ENCODE measurements around the gene MYZAP. TPM values are rescaled to one million over a fixed set of nuclear protein-coding genes. Genes with fewer than 3 reads are reported as not detected.
"Not testable (repeated sequence)": the region's sequence is repeated elsewhere in the genome, so short reads cannot be mapped to it uniquely, and the experiment has no call there.

Gene MYZAP
- total RNA-seq, 1 experiment from 2014 or later = 5.1 TPM

GRCh38 chr15:57611938-57612337 is 20.2 kb downstream of the MYZAP start:
- Mint-ChIP-seq H3K36me3 (ENCODE audit: insufficient read depth, unreplicated experiment) (peaks cover 6% of the 10 kb centered on the region), H3K27me3 (ENCODE audit: unreplicated experiment) (no peaks in the 10 kb centered on the region), H3K9me3 (ENCODE audit: low read depth, unreplicated experiment) (no peaks in the 10 kb centered on the region), H3K27ac (ENCODE audit: unreplicated experiment) (peak overlapping the region; percentile 38), H3K4me3 (ENCODE audit: low read depth, unreplicated experiment) (no peak overlapping the region), H3K4me1 (ENCODE audit: low read depth, unreplicated experiment) (peaks cover 66% of the 10 kb centered on the region)
- no TSS peak for BruUV-seq (replicated peaks)
- CTCF ChIA-PET = interaction anchor here (0.7 to 4.1 kb wide), 3 partner anchors 19 to 51 kb away, joined by 3 to 43 read pairs (median 3); no protein-coding TSS in a partner anchor
- intact Hi-C loops (cut with micrococcal nuclease; ENCODE audit: unreplicated experiment) = loop anchor here (1.0 kb wide), 1 partner anchor 51 kb away; no protein-coding TSS in a partner anchor
- peak; percentile 85 for DNase-seq
- TF ChIP-seq, protein P1, sequence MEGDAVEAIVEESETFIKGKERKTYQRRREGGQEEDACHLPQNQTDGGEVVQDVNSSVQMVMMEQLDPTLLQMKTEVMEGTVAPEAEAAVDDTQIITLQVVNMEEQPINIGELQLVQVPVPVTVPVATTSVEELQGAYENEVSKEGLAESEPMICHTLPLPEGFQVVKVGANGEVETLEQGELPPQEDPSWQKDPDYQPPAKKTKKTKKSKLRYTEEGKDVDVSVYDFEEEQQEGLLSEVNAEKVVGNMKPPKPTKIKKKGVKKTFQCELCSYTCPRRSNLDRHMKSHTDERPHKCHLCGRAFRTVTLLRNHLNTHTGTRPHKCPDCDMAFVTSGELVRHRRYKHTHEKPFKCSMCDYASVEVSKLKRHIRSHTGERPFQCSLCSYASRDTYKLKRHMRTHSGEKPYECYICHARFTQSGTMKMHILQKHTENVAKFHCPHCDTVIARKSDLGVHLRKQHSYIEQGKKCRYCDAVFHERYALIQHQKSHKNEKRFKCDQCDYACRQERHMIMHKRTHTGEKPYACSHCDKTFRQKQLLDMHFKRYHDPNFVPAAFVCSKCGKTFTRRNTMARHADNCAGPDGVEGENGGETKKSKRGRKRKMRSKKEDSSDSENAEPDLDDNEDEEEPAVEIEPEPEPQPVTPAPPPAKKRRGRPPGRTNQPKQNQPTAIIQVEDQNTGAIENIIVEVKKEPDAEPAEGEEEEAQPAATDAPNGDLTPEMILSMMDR (IDR thresholded peaks at IDR 0.05; ENCODE audit: unreplicated experiment) = peak; percentile 61

DNA sequence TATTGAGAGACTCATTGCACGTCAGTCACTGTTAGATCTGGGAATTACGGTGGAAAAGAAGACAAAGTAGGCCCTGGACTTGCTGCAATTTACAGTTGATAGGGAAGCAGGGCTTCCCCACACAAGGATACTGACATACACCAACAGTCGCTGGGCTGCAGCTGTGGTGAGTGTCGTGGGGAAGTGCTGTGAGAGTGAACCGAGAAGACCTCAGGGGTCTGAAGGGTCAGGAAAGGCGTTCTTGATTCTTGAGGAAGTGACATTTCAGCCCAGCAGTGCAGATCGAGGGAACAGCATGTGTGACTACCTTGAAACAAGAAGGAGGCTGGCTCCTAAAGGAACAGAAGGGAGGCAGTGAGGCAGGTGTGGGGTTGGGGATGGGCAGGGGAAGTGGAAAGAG is 22.5 kb downstream of the MYZAP start:
- intact Hi-C loops (cut with micrococcal nuclease; ENCODE audit: unreplicated experiment) = no loop called here
- Mint-ChIP-seq H3K4me3 (ENCODE audit: low read depth, unreplicated experiment) (no peak overlapping the region), H3K9me3 (ENCODE audit: low read depth, unreplicated experiment) (no peaks in the 10 kb centered on the region), H3K36me3 (ENCODE audit: insufficient read depth, unreplicated experiment) (no peaks in the 10 kb centered on the region), H3K27ac (ENCODE audit: unreplicated experiment) (no peak overlapping the region), H3K4me1 (ENCODE audit: low read depth, unreplicated experiment) (peaks cover 47% of the 10 kb centered on the region), H3K27me3 (ENCODE audit: unreplicated experiment) (no peaks in the 10 kb centered on the region)
- BruUV-seq (replicated peaks) = no TSS peak
- no peak for DNase-seq
- TF ChIP-seq, protein P1 (IDR thresholded peaks at IDR 0.05; ENCODE audit: unreplicated experiment) = no peak
- CTCF ChIA-PET = no interaction called here

DNA sequence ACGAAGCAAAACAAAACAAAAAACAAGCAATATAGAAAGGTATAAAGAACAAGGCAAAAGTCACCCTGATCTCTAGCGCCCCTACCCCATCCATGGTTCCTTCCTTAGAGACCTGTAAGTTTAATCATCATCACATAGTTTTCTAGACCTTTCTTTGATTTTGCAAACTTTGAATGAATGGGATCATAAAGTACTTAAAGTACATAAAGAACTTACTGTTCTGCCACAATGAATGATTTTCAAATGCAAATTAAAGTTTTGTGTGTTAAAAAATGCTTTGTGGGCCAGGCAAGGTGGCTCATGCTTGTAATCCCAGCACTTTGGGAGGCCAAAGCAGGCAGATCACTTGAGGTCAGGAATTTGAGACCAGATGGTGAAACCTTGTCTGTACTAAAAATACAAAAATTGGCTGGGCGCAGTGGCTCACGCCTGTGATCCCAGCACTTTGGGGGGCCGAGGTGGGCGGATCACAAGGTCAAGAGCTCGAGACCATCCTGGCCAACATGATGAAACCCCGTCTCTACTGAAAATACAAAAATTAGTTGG is 24.3 kb downstream of the MYZAP start:
- H3K9me3 Mint-ChIP-seq (ENCODE audit: low read depth, unreplicated experiment); H3K27me3 Mint-ChIP-seq (ENCODE audit: unreplicated experiment); intact Hi-C loops (cut with micrococcal nuclease; ENCODE audit: unreplicated experiment); H3K36me3 Mint-ChIP-seq (ENCODE audit: insufficient read depth, unreplicated experiment); H3K27ac Mint-ChIP-seq (ENCODE audit: unreplicated experiment); DNase-seq; BruUV-seq (replicated peaks); H3K4me3 Mint-ChIP-seq (ENCODE audit: low read depth, unreplicated experiment): not testable (repeated sequence)
- CTCF ChIA-PET = interaction anchor here (0.6 to 0.9 kb wide), 2 partner anchors 21 to 269 kb away, joined by 3 to 6 read pairs; no protein-coding TSS in a partner anchor
- H3K4me1 Mint-ChIP-seq (ENCODE audit: low read depth, unreplicated experiment) = peaks cover 29% of the 10 kb centered on the region

DNA sequence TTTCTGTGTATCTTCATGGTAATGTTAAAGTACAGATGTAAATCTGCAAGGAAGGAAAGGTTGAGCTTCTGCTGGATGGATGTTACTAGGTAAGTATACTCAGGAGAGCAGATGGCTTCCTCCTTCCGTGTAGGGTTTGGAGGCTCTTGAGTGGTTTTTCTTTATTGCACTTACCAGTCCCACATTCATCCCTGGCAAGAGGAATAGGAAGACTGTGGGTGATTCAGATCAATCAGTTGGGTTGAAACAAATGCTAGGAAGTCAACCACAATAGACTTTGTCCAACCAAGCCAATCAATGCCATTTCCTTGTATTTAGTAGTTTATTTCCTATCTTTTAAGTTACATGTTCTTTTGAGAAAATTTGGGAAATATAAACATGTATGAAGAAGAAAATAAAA is 26.6 kb downstream of the MYZAP start:
- Mint-ChIP-seq H3K36me3 (ENCODE audit: insufficient read depth, unreplicated experiment) (no peaks in the 10 kb centered on the region), H3K27ac (ENCODE audit: unreplicated experiment) (no peak overlapping the region), H3K4me3 (ENCODE audit: low read depth, unreplicated experiment) (no peak overlapping the region), H3K9me3 (ENCODE audit: low read depth, unreplicated experiment) (no peaks in the 10 kb centered on the region), H3K27me3 (ENCODE audit: unreplicated experiment) (no peaks in the 10 kb centered on the region), H3K4me1 (ENCODE audit: low read depth, unreplicated experiment) (peaks cover 16% of the 10 kb centered on the region)
- TF ChIP-seq, protein P1 (IDR thresholded peaks at IDR 0.05; ENCODE audit: unreplicated experiment) = no peak
- CTCF ChIA-PET = no interaction called here
- intact Hi-C loops (cut with micrococcal nuclease; ENCODE audit: unreplicated experiment) = no loop called here
- no TSS peak for BruUV-seq (replicated peaks)
- no peak for DNase-seq

GRCh38 chr15:57619746-57620145 is 28.0 kb downstream of the MYZAP start:
- H3K4me3 Mint-ChIP-seq (ENCODE audit: low read depth, unreplicated experiment) = no peak overlapping the region
- TF ChIP-seq, protein P1 (IDR thresholded peaks at IDR 0.05; ENCODE audit: unreplicated experiment) = no peak
- no peaks in the 10 kb centered on the region for H3K9me3 Mint-ChIP-seq (ENCODE audit: low read depth, unreplicated experiment)
- no TSS peak for BruUV-seq (replicated peaks)
- H3K27ac Mint-ChIP-seq (ENCODE audit: unreplicated experiment) = no peak overlapping the region
- intact Hi-C loops (cut with micrococcal nuclease; ENCODE audit: unreplicated experiment) = no loop called here
- peaks cover 9% of the 10 kb centered on the region for H3K4me1 Mint-ChIP-seq (ENCODE audit: low read depth, unreplicated experiment)
- peaks cover 2% of the 10 kb centered on the region for H3K36me3 Mint-ChIP-seq (ENCODE audit: insufficient read depth, unreplicated experiment)
- no peaks in the 10 kb centered on the region for H3K27me3 Mint-ChIP-seq (ENCODE audit: unreplicated experiment)
- CTCF ChIA-PET = no interaction called here
- no peak for DNase-seq
